GM12874 (cell line): ENCODE measurements around the gene NR2F1-AS1.

Source experiments
- TF ChIP-seq, protein P1 (sequence below): IDR thresholded peaks from 2 replicates; pipeline ENCODE4 v1.5.1; 2011; ENCODE audit warnings: low read depth, mild to moderate bottlenecking, control low read depth, low read length, moderate library complexity; ENCODE audit not compliant: insufficient read depth

NR2F1-AS1 gene

GRCh38 chr5:93385655-93386054 is 195.4 kb downstream of the NR2F1-AS1 start:
- TF ChIP-seq, protein P1, sequence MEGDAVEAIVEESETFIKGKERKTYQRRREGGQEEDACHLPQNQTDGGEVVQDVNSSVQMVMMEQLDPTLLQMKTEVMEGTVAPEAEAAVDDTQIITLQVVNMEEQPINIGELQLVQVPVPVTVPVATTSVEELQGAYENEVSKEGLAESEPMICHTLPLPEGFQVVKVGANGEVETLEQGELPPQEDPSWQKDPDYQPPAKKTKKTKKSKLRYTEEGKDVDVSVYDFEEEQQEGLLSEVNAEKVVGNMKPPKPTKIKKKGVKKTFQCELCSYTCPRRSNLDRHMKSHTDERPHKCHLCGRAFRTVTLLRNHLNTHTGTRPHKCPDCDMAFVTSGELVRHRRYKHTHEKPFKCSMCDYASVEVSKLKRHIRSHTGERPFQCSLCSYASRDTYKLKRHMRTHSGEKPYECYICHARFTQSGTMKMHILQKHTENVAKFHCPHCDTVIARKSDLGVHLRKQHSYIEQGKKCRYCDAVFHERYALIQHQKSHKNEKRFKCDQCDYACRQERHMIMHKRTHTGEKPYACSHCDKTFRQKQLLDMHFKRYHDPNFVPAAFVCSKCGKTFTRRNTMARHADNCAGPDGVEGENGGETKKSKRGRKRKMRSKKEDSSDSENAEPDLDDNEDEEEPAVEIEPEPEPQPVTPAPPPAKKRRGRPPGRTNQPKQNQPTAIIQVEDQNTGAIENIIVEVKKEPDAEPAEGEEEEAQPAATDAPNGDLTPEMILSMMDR: no peak

GRCh38 chr5:93384995-93385394 is 196.0 kb downstream of the NR2F1-AS1 start:
- TF ChIP-seq, protein P1: no peak

DNA sequence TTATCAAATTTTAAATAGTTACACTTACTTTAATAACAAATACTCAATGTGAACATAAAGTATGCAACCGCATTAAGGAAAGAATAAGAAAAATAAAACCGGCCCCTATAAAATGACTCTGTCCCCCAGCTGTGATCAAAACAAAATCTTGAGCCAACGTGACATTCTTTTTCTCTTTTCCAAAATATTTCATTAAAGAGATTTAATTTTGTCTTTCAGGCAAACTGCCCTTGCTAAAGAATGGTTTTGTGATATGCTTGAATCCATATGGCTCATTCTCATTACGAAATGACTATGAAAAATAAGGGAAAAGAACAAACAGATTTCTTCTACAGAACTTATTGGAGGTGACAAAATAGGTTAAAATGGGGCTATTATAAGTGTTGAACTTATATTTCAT is 197.0 kb downstream of the NR2F1-AS1 start:
- TF ChIP-seq, protein P1: no peak

- TF ChIP-seq, protein P1: no peak
These were observed 198.7 kb downstream of the NR2F1-AS1 start for GRCh38 chr5:93382188-93382825.

DNA sequence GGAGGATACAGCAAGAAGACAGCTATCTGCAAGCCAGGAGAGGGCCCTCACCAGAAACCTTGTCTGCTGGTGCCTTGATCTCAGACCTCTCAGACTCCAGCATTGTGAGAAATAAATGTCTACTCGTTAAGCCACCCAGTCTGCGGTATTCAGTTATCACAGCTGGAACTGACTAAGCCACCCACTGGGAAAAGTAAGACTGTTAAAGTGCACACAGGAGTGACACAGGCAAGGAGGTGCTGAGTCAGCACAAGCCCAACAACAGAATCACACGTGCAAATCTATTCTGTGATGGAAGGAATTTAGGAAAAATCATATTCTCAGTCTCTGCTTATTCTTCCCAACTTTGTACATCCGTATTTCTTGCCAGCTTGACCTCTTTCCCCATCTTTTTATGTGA is 200.0 kb downstream of the NR2F1-AS1 start:
- TF ChIP-seq, protein P1: no peak

- TF ChIP-seq, protein P1: no peak
These were observed 202.9 kb downstream of the NR2F1-AS1 start for GRCh38 chr5:93378073-93378472.

DNA sequence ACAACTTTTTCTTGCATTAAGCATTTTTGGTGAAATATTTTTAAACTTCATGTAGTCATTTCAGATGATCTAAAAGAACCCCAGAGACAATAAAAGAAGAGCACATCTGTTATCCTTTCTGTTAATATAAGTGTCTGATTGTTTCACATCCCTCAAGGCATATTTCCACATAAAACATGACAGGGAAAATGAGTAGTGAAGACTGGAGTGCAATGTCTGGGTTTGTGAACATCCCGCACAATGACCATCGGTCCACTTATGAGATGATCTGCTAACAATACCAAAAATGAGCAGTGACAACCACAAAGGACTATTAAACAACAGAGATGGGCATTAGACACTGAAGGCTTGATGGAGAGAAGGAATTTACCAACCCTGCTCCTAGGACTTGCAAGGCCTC is 209.1 kb downstream of the NR2F1-AS1 start:
- TF ChIP-seq, protein P1: no peak
